B cell (primary cell): ENCODE results near the gene CDHR3. TPM values are rescaled to one million over a fixed set of nuclear protein-coding genes. Genes with fewer than 3 reads are reported as not detected.

Experiments
- ATAC-seq: fragments of 200-7000 bp; cut with Tn5 transposase; one replicate; pipeline ENCODE4 v1.10.0; 2021; ENCODE audit warnings: low read depth, mild to moderate bottlenecking, moderate number of reproducible peaks, moderate library complexity
- CTCF ChIA-PET: fragments of 350-600 bp; sonication (Branson Sonifier 250); formaldehyde crosslinking; loops from one replicate; lab custom pipeline; 2021; ENCODE audit warnings: antibody characterized with exemption, inconsistent platforms; lab: Charles Lee
- POLR2A ChIA-PET: fragments of 350-600 bp; sonication (Branson Sonifier 250); formaldehyde crosslinking; loops from one replicate; lab custom pipeline; 2021; ENCODE audit warnings: antibody characterized with exemption; lab: Charles Lee
- DNase-seq: peaks from one replicate; pipeline ENCODE4 v3.0.0; 2013
- H2AFZ ChIP-seq: 2 replicates; pipeline ENCODE4 v1.6.1; 2012; ENCODE audit warnings: mild to moderate bottlenecking, low read depth, low read length; ENCODE audit not compliant: insufficient read depth, poor library complexity, severe bottlenecking
- H3K27ac ChIP-seq, 2 donors: 1 replicate in 1 of 2; 2 replicates in 1 of 2; pipeline ENCODE4 v1.5.1; 2012 to 2013; ENCODE audit warnings: low read length in 2 of 2, mild to moderate bottlenecking in 2 of 2, moderate library complexity in 1 of 2
- H3K27me3 ChIP-seq, 4 experiments: fragments of 200-600 bp in 1 of 4; sonication (generic) in 1 of 4; replicated peaks in 1 of 4; 1 replicate in 2 of 4; 2 replicates in 2 of 4; pipeline versions ENCODE4 v1.6.1 to v1.7.0; 2013 to 2016; ENCODE audit warnings: low read length in 3 of 4, mild to moderate bottlenecking in 2 of 4, mixed read lengths in 1 of 4, moderate library complexity in 1 of 4; ENCODE audit not compliant: insufficient read depth in 4 of 4, control insufficient read depth in 3 of 4; ENCODE audit errors: control extremely low read depth in 1 of 4
- H3K36me3 ChIP-seq, 2 experiments: replicated peaks in 1 of 2; 1 replicate in 1 of 2; 2 replicates in 1 of 2; pipeline versions ENCODE4 v1.6.1 to v1.7.1; 2013; ENCODE audit warnings: low read length in 1 of 2; ENCODE audit not compliant: insufficient read depth in 2 of 2, control insufficient read depth in 1 of 2; ENCODE audit errors: control extremely low read depth in 1 of 2, extremely low read depth in 1 of 2
- H3K4me1 ChIP-seq, 2 donors: fragments of 200-600 bp in 1 of 2; sonication (generic) in 1 of 2; 1 replicate in 1 of 2; 2 replicates in 1 of 2; pipeline versions ENCODE4 v1.5.1 to v1.6.1; 2013 to 2017; ENCODE audit warnings: low read length in 2 of 2; ENCODE audit not compliant: control insufficient read depth in 2 of 2, insufficient read depth in 2 of 2
- H3K4me2 ChIP-seq: replicated peaks from 2 replicates; pipeline ENCODE3; 2012; ENCODE audit warnings: mild to moderate bottlenecking, low read depth, low read length; ENCODE audit not compliant: poor library complexity, severe bottlenecking
- H3K4me3 ChIP-seq, 5 experiments: fragments of 200-600 bp in 1 of 5; sonication (generic) in 1 of 5; 1 replicate in 3 of 5; 2 replicates in 2 of 5; pipeline versions ENCODE4 v1.5.1 to v1.7.0; 2011 to 2016; ENCODE audit warnings: low read length in 4 of 5, mild to moderate bottlenecking in 4 of 5, low read depth in 2 of 5, control low read depth in 1 of 5, moderate library complexity in 1 of 5; ENCODE audit not compliant: insufficient read depth in 1 of 5; ENCODE audit errors: control extremely low read depth in 1 of 5, extremely low read depth in 1 of 5
- H3K79me2 ChIP-seq: fragments of 200-600 bp; sonication (generic); one replicate; pipeline ENCODE4 v1.6.0; 2016; ENCODE audit warnings: low read length; ENCODE audit not compliant: control insufficient read depth, insufficient read depth
- H3K9ac ChIP-seq: fragments of 200-600 bp; sonication (generic); 2 replicates; pipeline ENCODE4 v1.6.1; 2017; ENCODE audit warnings: mild to moderate bottlenecking, low read length, moderate library complexity
- H3K9me3 ChIP-seq, 3 donors: one replicate each; pipeline versions ENCODE4 v1.6.1 to v1.7.1; 2013; ENCODE audit warnings: low read length in 2 of 3; ENCODE audit not compliant: control insufficient read depth in 2 of 3, insufficient read depth in 1 of 3; ENCODE audit errors: control extremely low read depth in 1 of 3
- H4K20me1 ChIP-seq: 2 replicates; pipeline ENCODE4 v1.6.0; 2012; ENCODE audit warnings: mild to moderate bottlenecking, low read length; ENCODE audit not compliant: insufficient read depth, control insufficient read depth, poor library complexity, severe bottlenecking
- H3K27ac Mint-ChIP-seq: one replicate; pipeline ENCODE4 v1.8.0; 2021; ENCODE audit warnings: mixed read lengths
- H3K27me3 Mint-ChIP-seq: one replicate; pipeline ENCODE4 v1.8.0; 2021; ENCODE audit warnings: mixed read lengths
- H3K4me1 Mint-ChIP-seq: one replicate; pipeline ENCODE4 v1.8.0; 2021; ENCODE audit warnings: mixed read lengths
- H3K4me3 Mint-ChIP-seq: one replicate; pipeline ENCODE4 v1.8.0; 2021; ENCODE audit warnings: mixed read lengths
- H3K9me3 Mint-ChIP-seq: one replicate; pipeline ENCODE4 v1.8.0; 2022; ENCODE audit warnings: mixed read lengths; ENCODE audit not compliant: insufficient read depth
- EZH2 ChIP-seq: IDR thresholded peaks from 2 replicates; pipeline ENCODE4 v1.6.1; 2012; ENCODE audit warnings: borderline replicate concordance, low read depth, mild to moderate bottlenecking, moderate library complexity, low read length; ENCODE audit not compliant: insufficient read depth, poor library complexity, severe bottlenecking
- WGBS: methylation state at CpG from one replicate; pipeline ENCODE4 v1.1.5; 2013; ENCODE audit warnings: missing lambda C conversion rate; ENCODE audit not compliant: insufficient coverage; 5-methylcytosine and 5-hydroxymethylcytosine counted together
- intact Hi-C: fragments of 100-400 bp; cut with micrococcal nuclease; formaldehyde crosslinking; loops from one replicate; pipeline ENCODE4 v1.10.0; 2022
- polyA plus RNA-seq: library from polyadenylated mRNA; depleted of rRNA; stranded (reverse); fragments of >200 nt; gene quantifications from 2 replicates; pipeline ENCODE4 v1.2.3, GENCODE V29; 2012
- total RNA-seq, 2 donors: library from RNA; stranded (reverse); fragments of 120-200 nt in 1 of 2; gene quantifications; 1 replicate in 1 of 2; 2 replicates in 1 of 2; pipeline versions ENCODE4 v1.2.3 to v1.2.4, GENCODE V29; 2013 to 2022
- TF ChIP-seq, protein P1 (sequence below): fragments of 200-600 bp; IDR thresholded peaks from one replicate; pipeline ENCODE4 v1.8.0; 2022; ENCODE audit warnings: antibody characterized with exemption, mild to moderate bottlenecking

The CDHR3 gene
- total and polyA plus RNA-seq, 2 donors (not counting 1 experiment from before 2014, with no cell fraction given) = 0.34 to 2.6 TPM

DNA sequence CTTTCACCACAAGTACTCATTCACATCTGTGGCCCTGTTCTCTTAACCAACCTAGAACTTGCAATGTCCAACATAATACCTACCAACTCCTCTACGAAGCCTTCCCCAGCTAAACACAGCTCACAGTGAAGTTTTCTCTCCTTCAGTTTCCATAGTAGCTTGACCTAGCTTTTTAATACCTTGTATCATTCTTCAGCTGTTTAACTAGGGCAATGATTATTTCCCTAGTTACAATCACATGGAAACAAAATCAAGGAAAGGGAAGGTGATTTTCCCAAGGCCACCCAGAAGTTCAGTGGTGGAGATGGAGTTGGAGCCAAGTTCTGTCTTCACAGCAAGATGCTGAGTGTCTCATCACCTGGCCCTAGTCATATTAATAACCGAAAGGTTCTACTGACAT lies 16.3 kb downstream of the CDHR3 start:
- Mint-ChIP-seq H3K4me3 (no peak overlapping the region), H3K9me3 (no peaks in the 10 kb centered on the region), H3K4me1 (no peaks in the 10 kb centered on the region), H3K27ac (no peak overlapping the region), H3K27me3 (peaks cover 21% of the 10 kb centered on the region)
- WGBS = 80% methylated on average over 1 of the region's 2 CpGs
- POLR2A ChIA-PET = no interaction called here
- intact Hi-C loops = no loop called here
- no peaks in the 10 kb centered on the region for H3K4me1 ChIP-seq
- H3K27ac ChIP-seq = no peak overlapping the region
- H3K27me3 ChIP-seq = no peaks in the 10 kb centered on the region
- CTCF ChIA-PET = no interaction called here
- DNase-seq = no peak
- no peaks in the 10 kb centered on the region for H3K79me2 ChIP-seq
- no peak overlapping the region for H2AFZ ChIP-seq
- no peak overlapping the region for H3K9ac ChIP-seq
- no peaks in the 10 kb centered on the region for H3K36me3 ChIP-seq
- no peaks in the 10 kb centered on the region for H4K20me1 ChIP-seq
- no peak overlapping the region for H3K4me3 ChIP-seq
- no peak for TF ChIP-seq EZH2
- TF ChIP-seq, protein P1, sequence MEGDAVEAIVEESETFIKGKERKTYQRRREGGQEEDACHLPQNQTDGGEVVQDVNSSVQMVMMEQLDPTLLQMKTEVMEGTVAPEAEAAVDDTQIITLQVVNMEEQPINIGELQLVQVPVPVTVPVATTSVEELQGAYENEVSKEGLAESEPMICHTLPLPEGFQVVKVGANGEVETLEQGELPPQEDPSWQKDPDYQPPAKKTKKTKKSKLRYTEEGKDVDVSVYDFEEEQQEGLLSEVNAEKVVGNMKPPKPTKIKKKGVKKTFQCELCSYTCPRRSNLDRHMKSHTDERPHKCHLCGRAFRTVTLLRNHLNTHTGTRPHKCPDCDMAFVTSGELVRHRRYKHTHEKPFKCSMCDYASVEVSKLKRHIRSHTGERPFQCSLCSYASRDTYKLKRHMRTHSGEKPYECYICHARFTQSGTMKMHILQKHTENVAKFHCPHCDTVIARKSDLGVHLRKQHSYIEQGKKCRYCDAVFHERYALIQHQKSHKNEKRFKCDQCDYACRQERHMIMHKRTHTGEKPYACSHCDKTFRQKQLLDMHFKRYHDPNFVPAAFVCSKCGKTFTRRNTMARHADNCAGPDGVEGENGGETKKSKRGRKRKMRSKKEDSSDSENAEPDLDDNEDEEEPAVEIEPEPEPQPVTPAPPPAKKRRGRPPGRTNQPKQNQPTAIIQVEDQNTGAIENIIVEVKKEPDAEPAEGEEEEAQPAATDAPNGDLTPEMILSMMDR = no peak
- no peak overlapping the region for H3K4me2 ChIP-seq
- no peak for ATAC-seq
- H3K9me3 ChIP-seq = no peaks in the 10 kb centered on the region

DNA sequence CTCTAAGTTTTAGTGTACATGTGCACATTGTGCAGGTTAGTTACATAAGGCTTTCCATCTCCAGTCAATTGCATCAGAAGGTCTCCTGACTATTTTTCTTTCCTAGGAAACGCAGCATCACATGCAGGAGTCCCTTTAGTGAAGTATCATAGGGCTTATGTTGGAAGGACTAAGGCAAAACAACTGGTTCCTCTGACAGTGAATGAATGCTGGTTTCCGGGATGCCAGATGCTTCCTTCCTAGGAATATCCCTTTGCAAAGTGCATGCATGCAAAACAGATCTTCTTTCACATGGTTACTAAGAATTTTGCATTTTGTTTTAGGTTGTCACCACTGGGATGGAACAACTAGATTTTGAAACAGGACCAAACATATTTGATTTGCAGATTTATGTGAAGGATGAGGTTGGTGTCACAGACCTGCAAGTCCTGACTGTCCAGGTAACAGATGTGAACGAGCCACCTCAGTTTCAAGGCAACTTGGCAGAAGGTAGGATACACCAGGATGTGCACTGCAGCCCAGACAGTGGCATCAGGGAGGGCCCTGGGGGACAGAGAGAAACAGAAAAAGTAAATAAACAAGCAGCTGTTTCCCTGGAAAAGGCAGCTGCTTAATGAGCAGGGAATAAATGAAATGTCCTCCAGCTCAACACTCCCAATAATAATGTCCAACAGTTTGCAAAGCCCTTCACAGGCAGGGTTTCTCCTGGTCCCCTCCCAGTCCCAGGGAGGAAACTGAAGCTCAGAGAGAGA lies 17.8 kb downstream of the CDHR3 start:
- DNase-seq = no peak
- Mint-ChIP-seq H3K4me1 (no peaks in the 10 kb centered on the region), H3K9me3 (no peaks in the 10 kb centered on the region), H3K27me3 (peaks cover 21% of the 10 kb centered on the region), H3K4me3 (no peak overlapping the region), H3K27ac (no peak overlapping the region)
- Histone ChIP-seq H3K79me2 (no peaks in the 10 kb centered on the region), H3K9ac (no peak overlapping the region), H2AFZ (no peak overlapping the region), H3K27me3 (no peaks in the 10 kb centered on the region), H3K9me3 (no peaks in the 10 kb centered on the region), H3K27ac (no peak overlapping the region), H3K4me1 (no peaks in the 10 kb centered on the region), H4K20me1 (no peaks in the 10 kb centered on the region), H3K4me2 (no peak overlapping the region), H3K4me3 (no peak overlapping the region), H3K36me3 (no peaks in the 10 kb centered on the region)
- ATAC-seq = no peak
- TF ChIP-seq, protein P1 = no peak
- no peak for TF ChIP-seq EZH2
- ChIA-PET POLR2A (no interaction called here), CTCF (interaction anchor here (1.3 kb wide), 1 partner anchor 11 kb away, joined by 4 read pairs; no protein-coding TSS in a partner anchor)
- WGBS = 73% methylated on average over 1 of the region's 3 CpGs
- intact Hi-C loops = no loop called here
